Retina (tissue), 1 donor: Measurements from ENCODE around the gene KEL.

ENCODE experiments used
- DNase-seq: peaks from one replicate; pipeline ENCODE4 v3.0.0-alpha.2; 2016

Gene KEL

DNA sequence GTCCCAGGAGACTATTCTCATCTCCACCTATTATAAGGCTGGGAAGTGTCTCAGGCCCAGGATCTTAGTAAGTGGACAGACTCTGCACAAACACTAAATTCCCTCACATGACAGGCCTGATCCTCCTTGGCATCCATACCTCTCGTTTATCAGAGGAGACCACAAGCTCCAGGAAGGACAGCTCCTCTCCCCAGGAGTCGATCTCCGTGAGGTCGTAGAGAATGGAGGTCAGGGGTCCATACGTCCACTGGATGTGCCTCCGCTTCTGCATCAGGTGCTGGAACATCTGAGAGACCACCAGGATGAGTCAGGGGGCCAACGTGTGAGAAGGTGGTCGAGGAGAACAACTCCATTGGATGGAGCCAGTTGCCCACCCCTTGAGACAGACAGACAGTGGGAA is 34.2 kb downstream of the KEL start:
- no peak for DNase-seq

DNA sequence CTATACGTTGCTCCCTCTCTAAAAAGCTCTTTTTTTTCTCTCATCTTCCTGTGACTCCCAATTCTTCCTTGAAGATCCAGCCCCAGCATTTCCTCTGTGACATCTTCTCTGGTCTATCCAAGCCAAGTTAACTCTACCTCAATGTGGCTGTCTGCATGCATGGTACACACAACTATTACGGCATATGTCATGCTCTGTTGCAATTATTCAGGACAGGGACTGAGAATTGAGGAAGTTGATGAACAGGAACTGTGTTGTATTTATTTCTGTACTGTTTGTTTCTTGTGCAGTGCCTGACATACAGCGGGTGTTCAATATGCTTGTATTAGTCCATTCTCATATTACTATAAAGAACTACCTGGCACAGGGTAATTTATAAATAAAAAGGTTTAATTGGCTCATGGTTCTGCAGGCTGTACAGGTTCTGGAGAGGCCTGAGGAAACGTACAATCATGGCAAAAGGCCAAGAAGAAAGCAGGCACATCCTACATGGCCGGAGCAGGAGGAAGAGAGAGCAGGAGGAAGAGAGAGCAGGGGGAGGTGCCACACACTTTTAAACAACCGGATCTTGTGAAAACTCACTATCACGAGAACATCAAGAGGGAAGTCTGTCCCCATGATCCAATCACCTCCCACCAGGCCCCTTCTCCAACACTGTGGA is 34.9 kb downstream of the KEL start:
- no peak for DNase-seq

DNA sequence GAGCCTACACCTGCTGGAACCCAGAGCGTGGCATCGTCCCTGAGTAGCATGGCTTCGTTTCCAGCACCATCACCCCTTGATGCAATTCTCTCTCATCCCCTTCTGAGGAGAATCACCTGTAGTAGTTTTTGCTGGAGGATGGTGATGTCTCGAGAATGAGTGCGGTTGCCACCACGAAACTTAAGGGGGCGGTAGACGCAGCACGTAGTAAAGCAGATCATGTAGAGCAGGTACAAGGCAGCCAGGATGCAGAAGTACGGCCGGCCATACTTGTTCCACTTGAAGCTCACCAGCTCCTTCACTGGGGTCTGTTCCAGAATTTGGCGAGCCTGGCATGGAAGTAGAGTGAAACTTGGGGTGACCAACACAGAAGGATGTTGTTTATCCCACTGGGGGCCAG is 36.8 kb downstream of the KEL start:
- no peak for DNase-seq

DNA sequence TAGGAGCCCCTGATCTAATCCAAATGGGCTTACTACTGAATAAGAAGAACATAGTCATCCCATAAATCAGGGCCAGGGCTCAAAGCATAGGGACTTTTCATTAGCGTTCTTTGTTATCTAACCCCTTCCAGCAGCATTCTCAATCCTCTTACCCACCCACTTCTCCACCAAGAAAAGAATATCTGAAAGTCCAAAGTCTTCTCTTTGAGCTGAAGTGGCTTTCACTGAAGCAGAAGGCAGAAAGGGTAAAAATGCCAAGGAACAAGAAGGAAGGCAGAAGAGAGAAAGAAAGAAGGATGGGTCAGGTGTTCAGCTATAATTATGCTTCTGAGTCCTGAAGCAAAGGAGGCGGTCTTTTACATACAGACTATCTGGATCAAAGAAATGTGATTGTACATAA is 38.8 kb downstream of the KEL start:
- DNase-seq: no peak

DNA sequence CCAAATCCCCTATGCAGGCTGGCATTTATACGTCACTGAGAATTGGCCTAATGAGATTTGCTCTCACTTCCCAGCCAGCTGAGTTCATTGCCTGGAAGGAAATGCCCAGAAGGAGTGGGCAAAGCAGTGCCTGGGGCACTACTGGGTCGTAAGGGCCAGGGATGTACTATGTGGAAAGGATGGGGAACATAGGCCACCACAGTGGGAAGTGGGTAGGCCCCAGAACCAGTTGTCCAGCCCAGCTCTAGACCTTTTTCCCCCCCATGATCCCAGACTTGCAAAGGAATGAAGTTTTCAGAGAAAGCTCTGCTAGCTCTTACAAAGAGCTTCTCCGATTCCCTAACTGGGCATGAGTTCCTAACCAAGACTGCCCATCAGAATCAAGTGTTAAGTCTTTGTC is 42.5 kb downstream of the KEL start:
- no peak for DNase-seq

DNA sequence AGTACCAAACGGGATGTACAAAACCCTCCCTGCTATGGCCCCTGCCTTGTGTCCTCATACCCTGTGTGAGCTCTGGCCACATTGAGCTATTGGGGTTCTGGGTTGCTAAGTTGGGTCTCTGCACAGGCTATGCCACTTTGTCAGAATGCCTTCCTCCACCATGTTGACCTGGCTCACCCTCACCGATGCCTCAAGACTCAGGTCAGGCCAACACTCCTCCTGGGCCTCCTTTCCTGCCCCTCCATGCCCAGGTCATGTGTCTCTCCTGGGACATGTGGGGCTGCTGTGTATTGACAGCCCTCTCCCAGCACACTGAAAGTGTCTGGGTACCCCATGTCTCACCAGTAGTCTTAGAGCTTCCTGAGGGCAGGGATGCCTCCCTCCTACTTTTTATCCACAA is 43.3 kb downstream of the KEL start:
- DNase-seq: no peak

DNA sequence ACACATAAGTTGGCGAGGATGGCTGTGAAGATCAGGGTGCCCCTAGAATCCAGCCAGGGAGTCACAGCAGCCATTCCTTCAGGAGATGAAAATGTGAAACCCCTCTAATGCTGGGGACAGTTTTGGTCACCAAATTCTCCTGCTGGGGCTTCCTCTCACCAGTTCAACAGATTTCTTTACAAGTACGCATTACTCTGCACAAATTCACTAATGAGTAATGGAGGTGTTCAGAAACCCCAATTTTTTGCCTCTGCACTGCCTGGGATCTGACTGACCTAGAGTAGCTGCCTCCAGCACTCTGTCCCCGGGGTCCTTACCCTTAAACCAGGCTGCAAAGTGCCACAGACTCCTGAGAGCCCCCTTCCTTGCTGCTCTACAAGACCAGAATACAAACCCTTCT is 44.7 kb downstream of the KEL start:
- DNase-seq: no peak

GRCh38 chr7:142916508-142916907 is 45.7 kb downstream of the KEL start:
- no peak for DNase-seq

- DNase-seq: no peak
Measured at GRCh38 chr7:142915315-142915714, 46.8 kb downstream of the KEL start.

DNA sequence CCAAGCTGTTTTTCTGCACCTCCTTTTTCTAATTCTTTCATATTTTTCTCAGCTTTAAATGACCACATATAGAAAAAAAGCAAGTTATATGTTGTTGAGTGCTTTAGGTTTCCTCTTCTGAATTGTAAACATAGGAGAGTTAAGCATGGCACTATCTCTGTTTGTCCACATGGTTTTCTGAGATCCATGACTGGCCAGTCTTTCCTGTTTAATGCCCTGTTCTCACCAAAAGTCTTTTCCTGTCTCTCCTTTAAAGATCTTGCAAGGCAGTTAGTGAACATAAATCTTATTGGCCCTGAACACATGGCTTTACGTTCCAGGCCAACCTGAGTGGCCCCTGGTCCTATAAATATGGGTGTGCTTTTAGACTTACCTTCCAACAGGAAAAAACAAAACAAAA is 48.0 kb downstream of the KEL start:
- no peak for DNase-seq

DNA sequence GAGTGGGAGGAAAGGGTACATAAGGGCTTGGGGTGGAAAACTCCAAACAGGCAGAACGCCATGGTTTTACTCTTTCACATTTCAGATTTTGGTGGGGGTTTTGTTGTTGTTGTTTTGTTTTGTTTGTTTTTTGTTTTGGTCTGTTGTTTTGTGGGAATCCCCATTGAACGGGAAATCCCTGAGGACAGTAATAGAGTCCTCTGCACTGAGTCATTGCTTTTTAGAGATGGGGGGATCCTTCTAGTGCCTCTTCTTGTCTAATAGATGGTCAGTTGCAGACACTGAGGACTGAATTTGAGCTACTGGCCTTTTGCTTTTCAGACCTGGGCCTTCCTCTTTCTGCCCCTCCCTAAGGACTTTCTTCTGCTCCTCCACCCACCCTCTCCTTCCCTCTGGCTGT is 48.6 kb downstream of the KEL start:
- no peak for DNase-seq

DNA sequence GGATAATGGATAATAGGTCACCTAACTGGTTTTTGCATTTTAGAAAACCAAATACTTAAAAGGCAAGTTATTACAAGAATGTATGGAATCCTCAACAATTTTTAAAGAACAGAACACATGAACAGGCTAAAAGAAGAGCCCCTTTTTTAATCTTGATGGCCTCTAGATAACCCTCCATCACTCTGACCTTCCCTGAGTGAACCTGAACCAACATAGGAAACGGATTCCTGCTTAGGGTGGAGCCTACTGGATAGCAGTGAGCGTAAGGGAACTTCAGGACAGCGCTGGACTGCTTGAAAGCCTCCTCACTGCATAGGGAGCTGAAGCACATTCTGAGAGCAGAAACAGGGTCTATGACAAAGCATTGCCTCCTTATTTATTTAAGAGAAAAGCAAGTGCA is 49.1 kb downstream of the KEL start:
- DNase-seq: no peak

- no peak for DNase-seq
Measured at GRCh38 chr7:142910481-142910880, 51.7 kb downstream of the KEL start.

- no peak for DNase-seq
Measured at GRCh38 chr7:142910031-142910433, 52.1 kb downstream of the KEL start.

DNA sequence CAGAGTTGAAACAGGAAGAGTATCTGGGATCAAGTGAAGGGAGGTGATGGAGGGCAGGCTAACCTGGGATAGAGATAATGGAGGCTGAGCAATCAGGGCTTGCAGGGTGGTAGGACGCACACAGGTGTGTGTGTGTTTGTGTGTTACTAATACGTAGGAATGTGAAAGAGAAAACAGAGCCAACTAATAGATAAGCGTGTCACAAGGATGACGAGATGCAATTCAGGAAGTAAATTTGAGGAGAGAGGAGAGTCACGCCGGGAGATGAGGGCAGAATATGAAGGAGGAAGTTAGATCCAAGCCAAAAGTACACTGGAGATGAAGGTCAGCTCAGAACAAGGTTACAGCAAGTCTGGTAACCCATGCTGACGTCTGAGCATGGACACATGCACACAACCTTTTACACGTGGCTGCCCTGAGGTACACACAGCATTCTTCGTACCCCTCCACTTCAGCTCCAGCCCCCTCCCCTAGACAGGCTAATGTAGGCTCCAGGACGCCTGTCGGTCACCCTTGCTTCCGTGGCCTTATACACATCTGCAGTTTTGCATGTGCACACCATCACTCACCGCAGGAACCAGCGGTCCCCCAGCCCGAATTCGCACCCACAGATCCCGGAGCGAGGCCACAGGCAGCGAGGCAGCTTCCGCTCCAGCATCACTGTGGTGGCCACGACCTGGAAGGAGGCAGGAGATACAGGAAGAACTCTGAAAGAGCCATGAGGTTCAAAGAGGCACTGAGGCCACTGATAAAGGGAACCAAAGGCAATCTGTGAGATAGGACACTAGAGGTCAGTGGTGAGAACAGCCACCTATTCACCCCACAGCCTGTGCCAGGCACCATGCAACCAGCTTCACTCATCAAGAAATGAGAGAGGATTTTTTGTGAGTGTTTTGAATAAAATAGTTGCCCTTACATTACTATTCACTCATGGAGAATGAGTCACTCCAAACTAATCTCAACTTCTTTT is 53.0 kb downstream of the KEL start:
- no peak for DNase-seq

GRCh38 chr7:142908290-142908689 is 53.9 kb downstream of the KEL start:
- no peak for DNase-seq

- DNase-seq: no peak
Measured at GRCh38 chr7:142906643-142907042, 55.5 kb downstream of the KEL start.

DNA sequence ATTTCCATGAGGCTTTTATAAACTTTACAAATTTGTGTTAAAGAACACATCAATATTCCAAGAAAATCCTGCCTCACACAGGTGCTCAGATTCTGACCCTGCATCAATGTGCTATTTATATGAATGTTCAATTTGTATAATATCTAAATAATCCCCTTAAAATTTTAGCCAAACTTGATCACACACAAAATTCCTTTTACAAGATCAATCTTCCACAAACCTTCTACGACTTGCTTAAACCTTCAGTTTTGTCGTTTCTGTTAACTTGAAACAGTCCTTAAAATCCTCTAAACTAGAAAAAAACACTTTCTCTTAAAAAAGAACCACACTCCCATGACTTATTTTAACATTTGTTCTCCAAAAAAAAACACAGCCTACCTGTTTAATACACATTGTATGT is 56.4 kb downstream of the KEL start:
- DNase-seq: no peak

- no peak for DNase-seq
Measured at GRCh38 chr7:142904128-142904527, 58.0 kb downstream of the KEL start.

GRCh38 chr7:142901426-142902259 is 60.5 kb downstream of the KEL start:
- no peak for DNase-seq

DNA sequence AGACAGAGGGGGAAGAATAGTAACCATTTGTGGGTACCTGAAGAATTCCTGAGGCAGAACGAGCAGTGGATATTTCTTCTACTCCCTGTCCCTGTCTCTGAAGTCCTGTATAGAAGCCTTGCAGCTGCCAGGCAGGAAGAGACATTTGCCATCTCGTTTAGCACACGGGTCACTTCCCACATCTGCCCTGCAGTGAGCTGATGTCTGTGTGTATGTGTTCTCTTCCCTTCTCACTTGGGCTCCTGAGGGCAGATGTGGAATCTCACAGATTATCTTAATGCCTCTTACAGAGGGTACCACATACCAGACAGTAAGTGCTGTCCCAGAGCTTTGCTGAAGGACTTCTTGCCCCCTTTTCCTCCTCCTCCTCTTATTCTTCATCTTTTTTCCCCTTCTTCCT is 62.5 kb downstream of the KEL start:
- DNase-seq: peak; percentile 38

GRCh38 chr7:142898377-142899170 is 63.6 kb downstream of the KEL start:
- no peak for DNase-seq

DNA sequence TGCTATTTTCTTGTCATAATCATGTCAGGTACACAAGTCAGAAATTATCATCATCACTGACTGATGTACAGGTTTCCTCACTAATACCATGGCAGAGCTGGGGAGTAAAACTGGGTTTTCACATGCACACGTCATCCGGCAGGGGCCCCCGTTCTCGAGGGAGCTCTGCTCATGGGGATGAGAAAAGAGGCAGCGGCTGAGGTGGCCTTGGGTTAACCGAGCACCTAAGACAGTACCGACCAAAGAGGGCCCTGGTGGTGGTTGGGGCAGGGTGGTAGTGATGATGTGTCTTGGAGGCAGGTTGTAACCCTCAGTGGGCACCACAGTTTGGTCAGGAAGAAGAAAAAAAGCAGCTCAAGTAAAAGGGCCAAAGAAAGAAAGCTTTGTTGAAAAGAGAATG is 64.5 kb downstream of the KEL start:
- DNase-seq: no peak
